Endothelial cell of hepatic sinusoid (primary cell): ENCODE results near the gene SUPT4H1.

Experiments used
- in situ Hi-C: cut with HindIII; loops from 2 replicates; pipeline ENCODE4 v1.10.0; 2017; ENCODE audit warnings: low sequenced_read_pairs

The SUPT4H1 gene

DNA sequence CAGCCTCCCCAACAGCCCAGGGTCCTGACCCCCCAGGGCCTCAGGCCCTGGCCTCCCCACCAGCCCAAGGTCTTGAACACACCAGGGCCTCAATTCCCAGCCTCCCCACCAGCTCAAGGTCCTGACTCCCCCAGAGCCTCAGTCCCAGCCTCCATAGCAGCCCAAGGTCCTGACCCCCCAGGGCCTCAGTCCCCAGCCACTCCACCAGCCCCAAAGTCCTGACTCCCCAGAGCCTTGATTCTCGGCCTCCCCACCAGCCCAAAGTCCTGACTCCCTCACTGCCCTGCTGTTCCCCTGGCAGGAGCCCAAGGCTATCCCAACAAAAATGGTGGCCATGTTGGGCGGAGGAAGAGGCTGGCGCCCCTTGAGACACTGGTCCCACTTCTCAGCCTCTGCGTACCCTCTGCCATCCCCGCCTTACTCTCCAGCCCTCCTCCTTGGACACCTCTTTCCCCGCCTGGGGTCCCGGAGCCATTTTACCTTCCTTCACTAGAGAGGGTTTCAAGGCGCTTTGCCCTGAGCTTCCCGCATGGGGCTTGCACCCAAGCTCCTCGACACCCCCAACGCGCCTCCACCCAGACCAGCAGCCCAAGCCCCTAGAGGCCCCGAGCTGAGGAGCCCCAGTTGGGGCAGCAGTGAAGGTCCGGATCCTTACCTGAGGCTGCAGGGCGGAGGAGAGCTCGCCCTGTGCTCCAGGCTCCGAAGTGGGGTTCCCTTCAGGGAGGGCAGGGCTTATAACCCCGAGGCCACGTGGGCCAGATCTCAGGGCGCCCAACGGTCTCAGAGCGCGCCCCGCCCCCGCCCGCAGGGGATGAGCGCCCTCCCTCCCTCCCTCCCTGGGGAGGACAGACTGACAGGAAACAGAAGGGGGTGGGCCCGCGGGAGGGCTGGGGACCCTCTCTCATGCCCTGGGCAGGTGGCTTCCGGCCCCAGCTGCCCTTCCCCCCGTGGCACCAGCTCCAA lies 19.9 kb downstream of the SUPT4H1 start:
- in situ Hi-C loops, result no loop called here

DNA sequence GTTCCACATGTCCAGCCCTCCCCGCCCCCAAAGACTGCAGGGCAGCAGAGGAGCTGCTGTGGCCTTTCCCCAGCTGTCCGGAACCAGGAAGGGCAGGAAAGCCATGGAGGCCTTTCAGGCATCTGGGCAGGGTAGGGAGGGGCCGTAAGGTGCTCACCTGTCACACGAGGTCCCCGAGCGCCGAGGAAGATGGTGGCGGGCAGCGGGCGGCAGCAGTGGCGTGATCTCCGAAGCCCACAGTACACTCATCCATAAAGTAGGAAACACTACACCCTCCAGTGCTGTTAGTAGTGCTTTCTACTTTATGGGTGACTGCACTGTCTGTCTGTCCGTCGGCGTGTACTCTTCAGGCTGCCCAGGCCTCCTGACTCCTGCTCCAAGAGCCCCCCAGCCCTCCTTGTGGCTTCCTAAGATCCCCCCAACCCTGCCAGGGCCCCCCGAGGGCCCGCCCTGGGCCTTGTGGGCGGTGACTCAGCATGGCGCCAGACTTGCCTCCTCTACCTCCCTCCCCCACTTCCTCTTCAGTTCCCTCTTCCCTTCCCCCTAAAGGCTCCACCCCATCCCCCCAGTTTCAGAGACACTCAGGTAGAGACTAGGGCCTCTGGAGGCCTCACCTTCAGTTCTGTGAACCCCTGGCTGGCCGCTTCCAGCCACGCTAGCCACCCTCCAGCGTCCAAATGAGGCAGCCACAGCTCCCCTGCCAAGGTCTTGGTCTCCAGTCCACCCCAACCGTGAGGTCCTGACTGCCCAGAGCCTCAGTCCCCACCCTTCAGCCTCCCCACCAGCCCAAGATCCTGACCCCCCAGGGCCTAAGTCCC lies 20.8 kb downstream of the SUPT4H1 start:
- in situ Hi-C loops, result no loop called here

DNA sequence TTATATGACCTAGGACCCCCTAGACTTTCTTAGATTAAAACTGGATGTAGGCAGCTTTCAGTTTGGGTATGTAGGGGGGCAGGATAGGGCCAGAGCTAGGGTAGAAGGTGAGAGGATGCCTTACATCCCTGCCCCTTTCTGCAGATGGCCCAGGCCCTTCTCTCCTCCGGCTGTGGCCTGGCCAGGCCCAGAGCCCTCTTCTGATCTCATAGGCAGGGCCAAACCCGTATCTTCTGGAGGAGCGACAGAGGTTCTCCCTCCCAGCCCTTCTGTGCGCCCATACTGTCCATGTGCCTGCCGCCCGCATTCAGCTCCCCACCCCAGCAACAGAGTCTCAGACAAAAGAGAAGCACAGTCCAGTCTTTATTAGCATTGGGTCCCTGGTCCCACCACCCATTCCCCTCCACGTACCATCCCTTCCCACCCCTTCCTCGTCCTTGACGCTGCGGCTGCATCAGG lies 21.4 kb downstream of the SUPT4H1 start:
- in situ Hi-C loops, result no loop called here

DNA sequence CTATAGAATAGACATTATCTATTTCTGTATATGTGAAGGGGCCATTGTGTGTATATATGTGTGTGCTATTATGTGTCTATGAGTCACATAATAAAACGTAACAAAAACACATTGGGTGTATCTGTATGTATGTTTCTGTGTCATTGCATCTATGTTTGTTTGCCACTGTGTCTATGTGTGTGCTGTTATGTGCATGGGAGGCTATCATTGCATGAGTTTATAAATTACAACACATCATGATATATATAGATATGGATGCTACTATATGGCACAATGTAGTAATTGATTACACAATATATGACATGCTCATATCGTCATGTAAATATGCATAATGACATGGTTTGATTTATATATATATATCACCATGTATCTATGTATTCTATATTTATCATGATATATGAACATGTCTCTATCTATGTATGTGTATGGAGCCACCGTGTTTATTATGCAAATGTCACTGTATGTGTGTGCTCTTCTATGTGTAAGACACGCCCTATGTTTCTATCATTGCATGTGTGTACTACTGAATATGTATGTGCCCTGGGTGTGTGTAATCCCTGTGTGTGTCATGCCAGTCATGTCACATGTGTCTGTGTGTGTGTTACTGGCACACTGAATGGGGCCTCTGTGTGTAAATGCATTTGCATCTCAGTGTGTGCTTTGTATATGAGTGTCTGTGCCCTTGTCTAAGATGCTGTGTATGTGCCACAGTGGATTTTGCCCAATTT lies 22.0 kb downstream of the SUPT4H1 start:
- in situ Hi-C loops, result no loop called here

DNA sequence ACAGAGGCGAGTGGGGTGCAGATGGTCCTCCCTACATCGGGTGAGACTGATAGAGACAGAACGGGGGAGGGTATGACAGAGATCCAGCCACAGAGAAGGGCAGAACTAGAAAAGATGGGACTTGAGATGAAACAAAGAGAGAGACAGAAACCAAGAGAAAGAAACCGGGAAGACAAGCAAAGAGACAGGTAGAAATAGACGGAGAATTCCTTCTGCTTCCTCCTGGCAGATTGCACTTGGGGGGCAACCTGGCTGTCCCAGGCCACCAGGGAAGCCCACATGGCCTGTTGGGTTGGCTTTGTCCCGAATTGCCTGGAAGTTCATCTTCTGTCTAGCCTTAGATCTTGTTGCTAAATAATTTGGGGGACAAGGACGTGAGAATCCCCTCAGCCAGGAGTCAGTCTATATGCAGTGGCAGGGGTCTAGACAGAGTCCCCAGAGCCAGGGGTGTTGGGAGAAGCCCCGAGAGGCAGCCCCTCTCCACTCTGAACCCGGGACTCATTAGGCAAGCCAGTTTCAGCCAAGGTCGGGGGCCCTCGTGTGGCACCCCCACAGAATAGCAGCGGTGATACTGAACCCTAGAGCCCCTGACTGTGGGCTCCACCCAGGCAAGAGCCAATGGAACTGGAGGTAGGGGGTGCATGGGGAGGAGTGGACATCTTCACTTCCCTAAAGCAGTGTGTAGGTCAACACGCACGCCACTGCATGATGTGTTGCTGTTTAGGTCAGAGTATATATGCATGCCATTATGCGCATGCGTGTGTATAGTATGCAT lies 22.8 kb downstream of the SUPT4H1 start:
- in situ Hi-C loops, result no loop called here

DNA sequence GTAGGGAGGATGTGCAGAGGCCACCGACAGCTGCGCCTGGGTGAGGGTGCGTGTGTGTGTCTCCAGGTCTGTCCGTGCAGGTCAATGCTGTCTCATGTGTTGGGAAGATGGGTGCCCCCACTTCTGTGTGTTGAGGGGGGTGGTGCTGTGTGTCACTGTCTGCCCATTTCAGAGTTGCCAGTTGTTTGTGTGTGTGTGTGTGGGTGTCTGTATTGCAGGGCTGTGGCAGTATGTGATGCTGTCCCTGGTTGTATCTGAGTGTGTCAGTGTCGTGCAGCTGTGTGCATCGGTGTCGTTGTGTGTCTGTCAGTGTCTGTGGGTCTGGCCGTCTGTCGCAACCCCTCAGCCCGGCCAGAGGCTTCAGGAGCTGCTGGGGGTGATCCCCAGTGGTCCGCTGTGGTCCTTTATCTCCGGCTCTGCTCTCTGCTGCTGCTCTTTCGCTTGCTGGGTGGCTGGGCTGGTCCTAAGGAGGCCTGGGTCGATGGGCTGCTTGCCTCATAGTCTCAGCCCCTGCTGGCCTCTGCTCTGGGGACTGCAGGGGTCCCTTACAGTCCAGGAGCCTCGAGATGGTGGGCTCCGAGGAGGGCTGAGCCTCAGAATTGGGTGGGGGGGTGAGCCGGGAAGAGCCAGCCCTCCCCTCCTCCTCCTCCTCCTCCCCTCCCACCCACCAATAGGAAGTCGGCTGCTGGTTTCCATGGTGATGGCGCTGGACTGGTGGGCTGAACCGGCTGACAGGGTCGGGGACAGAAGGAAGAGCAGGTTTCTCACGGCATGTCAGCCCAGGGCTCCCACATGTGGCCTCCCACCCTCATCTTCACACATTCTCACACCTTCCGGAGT lies 23.6 kb downstream of the SUPT4H1 start, which contains the start of gene TSPOAP1:
TSS of gene TSPOAP1 (minus strand) at position 601 of the 840 bp plus-strand sequence. CDS start 875 bp downstream, outside the sequence.
- in situ Hi-C loops, result no loop called here

DNA sequence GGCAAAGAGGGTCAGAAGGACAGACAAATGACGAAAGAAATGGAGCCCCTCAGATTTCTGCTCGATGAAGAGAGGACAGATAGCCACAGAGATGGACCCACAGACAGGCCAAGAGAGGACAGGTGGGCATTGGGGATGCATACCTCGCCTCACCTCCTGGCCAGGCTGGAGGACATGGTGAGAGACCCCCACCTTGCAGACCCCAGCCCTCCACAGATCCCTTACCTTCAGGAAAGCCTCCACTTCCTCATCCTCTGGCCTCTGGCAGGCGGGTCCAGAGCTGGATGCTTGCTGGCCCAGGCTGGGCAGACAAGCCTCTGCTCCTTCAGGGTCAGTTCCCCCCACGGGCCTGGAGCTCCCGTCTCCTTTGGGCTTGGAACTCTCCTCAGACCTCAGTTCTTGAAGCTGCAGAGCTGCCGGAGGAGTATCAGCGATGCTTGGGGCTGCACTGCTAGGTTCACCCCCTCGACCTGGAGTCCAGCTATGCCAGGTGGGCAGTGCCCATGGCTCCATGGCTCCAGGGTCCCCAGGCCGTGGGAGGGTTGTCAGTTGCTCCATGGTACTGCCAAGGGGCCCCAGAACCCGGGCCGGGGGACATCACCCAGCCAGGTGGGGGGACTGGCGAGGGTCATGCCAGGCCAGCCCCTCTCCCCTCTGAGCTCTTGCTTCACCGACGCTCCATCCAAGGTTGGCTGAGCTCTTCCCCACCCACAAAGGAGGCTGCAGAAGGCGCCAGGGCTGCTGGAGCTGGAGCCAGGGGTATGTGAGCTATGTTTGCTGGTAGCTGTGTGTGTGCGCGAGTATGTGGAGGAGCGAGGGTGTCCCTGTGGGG lies 24.4 kb downstream of the SUPT4H1 start:
- in situ Hi-C loops, result no loop called here

DNA sequence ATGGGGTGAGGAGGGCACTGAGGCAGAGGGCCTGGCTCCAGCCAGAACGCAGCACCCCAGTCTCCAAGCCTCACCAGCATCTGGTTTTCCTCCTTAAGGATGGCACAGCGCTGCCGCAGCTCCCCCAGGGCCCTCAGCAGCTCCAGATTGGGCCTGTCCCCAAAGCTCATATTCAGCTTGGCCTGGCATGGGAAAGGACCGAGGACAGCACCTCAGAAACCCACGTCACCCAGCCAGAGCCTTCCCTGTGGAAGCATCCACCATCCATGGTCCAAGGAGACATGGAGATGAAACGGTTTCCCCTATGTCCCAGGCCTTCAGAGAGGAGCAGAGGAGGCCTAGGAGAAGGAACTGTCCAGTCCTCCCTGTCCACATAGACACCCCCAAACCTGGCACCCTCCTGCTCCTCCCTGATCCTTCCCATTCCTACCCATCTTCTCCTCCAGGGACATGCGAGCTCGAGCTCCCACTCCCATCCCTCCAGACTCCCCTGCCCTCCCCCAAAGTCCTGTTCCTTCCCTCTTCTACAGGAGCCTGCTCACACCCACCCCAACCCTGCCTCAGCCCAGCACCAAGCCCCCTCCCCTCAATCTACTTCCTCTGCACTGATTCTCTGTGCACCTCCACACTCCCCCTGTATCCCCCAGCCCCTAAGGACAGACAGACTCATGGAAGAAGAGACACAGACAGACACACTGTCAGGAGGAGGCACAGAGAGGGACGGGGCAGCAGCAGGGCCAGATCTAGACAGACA lies 25.2 kb downstream of the SUPT4H1 start:
- in situ Hi-C loops, result no loop called here

DNA sequence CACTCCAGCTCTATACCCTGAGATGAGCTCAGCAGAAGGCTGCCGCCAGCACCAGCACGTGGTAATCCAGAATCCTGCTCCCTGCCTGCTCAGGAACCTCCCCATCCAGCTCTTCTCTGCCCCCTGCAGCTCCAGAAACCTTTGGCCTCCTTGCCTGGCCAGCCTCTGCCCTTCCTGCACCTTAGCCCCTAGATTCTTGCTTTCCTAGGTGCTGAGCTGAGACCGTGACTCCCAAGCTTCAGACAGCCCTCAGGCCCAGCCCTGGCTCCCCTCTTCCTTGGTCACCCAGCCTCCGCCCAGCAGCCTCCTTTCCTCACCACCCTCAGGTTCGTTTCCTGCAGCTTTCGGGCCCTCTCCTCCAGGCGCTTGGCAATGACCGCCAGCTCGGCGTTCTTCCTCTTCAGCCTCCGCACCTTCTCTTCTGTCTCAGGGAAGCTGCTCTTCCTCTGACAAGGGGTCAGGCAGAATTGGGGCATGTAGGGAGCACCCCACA lies 26.0 kb downstream of the SUPT4H1 start:
- in situ Hi-C loops, result no loop called here

DNA sequence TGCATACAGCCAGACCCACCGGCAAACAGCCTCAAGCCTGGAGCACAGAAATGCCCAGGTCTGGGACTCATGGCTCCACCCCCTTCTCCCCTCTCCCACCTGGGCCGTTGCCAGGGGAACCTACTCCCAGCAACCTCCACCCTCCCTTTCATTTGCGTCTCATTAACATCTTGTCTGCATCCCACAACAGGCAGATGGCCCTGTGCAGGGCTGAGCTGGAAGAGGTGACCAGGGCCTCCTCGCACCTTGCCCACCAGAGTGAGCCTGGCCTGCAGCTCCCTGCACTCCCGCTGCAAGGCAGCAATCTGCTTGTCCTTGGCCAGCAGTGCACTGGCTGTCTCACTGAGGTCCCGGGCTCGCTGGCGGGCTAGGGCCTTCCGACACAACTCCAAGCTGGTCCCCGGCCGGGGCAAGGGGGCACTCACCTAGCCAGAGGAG lies 26.7 kb downstream of the SUPT4H1 start:
- in situ Hi-C loops, result no loop called here

DNA sequence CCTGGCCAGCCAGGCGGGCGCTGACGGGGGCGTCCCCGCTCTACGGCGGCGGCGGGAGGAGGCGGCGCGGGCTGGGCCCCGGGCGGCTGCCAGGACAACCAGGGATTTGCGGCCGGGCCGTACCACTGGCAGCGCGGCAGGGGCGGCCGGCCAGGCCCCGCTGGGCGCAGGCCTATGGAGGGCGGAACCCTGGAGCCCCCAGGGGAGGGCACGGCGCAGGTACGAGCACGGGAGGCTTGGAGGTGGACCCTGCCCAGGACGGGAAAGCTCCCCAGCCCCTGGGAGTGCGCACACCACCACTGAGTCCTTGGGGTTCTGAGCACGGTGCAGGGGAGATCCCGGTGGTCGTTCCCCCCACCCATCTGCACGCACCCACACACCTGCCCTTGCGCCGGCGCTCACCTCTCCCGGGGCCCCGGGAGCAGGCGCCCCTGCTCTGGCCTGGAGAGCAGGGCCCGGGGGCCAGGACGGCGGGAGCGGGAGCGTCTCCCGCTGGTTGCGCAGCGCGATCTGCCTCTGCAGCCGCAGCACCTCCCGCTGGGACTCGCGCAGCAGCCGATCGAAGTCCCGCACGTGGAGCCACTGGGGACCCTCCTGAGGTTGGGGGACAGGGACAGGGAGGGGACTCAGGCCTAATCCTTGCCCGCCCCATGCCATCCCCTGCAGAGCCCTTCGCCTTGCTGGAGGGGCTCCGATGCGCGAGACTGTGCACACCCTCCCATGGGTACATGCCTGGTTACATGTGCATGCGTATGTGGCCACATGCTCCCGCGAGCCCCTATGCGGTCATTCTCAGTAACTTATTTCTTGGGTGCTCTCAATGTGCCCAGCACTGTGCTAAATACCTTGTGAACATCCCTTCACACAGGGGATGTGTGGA lies 27.4 kb downstream of the SUPT4H1 start:
- in situ Hi-C loops, result no loop called here

DNA sequence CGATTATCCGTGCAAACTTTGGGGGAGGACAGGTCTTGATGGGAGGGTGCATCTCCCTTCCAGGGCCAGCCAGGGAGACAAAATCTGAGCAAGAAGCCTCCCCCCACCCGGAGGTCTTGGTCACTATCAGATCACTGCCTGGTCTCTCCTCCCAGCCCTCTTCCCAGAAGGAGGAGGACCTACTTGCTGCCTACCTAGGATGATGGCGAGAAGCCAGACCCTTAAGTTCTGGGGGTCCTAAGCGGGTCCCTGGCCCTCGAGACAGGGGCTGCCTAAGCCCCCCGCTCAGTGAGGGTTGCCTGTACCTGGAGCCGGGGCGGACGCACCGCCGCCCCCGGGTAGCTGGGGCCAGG lies 28.0 kb downstream of the SUPT4H1 start:
- in situ Hi-C loops, result no loop called here

DNA sequence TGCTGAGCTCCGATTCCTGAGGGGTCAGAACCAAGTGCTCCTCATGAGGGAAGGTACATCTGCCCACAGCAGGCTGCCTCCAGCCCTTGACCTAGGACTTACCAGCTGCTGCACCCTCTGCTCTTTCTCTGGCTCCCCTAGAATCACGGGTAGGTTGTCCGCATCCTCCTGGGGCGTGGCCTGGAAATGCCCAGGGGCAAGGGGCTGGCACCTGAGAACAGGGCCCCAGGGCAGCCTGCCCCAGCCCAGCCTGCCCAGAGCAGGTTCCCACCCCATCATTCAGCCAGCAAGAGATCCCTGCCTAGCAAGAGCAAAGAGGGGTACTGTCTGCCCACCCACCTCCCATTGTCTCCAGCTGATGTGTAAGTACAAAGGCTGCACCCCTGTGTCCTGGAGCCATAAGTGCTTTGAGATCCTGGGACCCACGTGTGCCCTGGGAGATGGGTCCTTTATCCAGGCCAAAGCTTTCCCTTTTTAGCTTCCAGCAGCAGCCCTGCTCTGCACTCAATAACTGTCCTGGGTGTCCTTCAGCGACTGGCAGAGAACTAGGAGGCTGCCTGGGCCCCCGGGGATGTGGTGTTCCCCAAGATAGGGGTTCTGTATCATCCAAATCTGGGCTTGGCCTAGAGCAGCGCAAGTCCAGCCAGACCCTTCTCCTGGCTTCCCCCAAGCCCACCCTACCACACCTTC lies 28.5 kb downstream of the SUPT4H1 start:
- in situ Hi-C loops, result no loop called here

DNA sequence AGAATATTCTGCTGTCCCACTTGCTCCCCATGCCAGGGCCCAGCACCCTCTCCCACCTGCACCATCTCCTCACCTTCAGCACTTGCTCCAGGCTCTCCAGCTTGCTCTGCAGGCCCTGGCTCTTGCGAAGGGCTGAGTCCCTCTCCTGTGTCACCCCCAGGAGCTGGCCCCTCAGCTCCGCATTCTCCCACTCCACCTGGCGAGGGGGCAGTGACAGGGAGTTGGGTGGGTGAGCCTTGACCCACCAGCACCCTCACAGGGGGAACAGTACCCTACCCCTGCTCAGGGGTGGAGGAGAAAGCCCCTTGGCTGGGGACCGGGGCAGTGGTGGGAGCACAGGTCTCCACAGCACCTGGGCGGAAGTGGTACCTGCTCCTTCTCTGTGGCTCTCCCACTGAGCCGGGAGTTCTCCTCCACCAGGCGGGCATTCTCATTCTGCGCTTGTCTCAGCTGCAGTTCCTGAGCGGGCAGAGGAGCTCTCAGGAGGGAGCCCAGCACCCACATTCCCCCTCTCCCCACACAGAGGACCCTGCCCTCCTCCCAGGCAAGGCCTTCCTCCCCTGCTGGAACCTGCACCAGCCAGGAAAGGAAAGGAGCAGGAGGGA lies 29.3 kb downstream of the SUPT4H1 start:
- in situ Hi-C loops, result no loop called here
